GM19467 (cell line): ENCODE data around the gene KNSTRN.

Experiments
- ATAC-seq: cut with Tn5 transposase; IDR thresholded peaks from one replicate; pipeline ENCODE4 v1.9.1; 2021; ENCODE audit warnings: mild to moderate bottlenecking, moderate library complexity; ENCODE audit not compliant: unreplicated experiment

KNSTRN gene

GRCh38 chr15:40382580-40383456 is at the start of gene KNSTRN:
Gene KNSTRN (plus strand): TSS chr15:40382721. CDS start chr15:40382836, 115 bp downstream.
- peak; percentile 91 for ATAC-seq

GRCh38 chr15:40333922-40334492 is 48.5 kb upstream of the KNSTRN start:
- ATAC-seq, result no peak

- ATAC-seq, result no peak
These were observed 48.0 kb upstream of the KNSTRN start for GRCh38 chr15:40334541-40334940.

GRCh38 chr15:40334941-40335795 is 47.4 kb upstream of the KNSTRN start:
- no peak for ATAC-seq

GRCh38 chr15:40335938-40336743 is 46.4 kb upstream of the KNSTRN start:
- no peak for ATAC-seq

- no peak for ATAC-seq
These were observed 45.8 kb upstream of the KNSTRN start for GRCh38 chr15:40336744-40337122.

- no peak for ATAC-seq
These were observed 44.9 kb upstream of the KNSTRN start for GRCh38 chr15:40337597-40337996.

- peak; percentile 55 for ATAC-seq
These were observed 44.4 kb upstream of the KNSTRN start for GRCh38 chr15:40338041-40338657.

- no peak for ATAC-seq
These were observed 43.5 kb upstream of the KNSTRN start for GRCh38 chr15:40338921-40339620.

GRCh38 chr15:40339621-40339945 is 42.9 kb upstream of the KNSTRN start:
- ATAC-seq, result no peak

- no peak for ATAC-seq
These were observed 42.3 kb upstream of the KNSTRN start for GRCh38 chr15:40340038-40340739.

GRCh38 chr15:40340740-40341400 is 41.7 kb upstream of the KNSTRN start, which contains the start of gene CCDC9B:
Gene CCDC9B (minus strand): TSS chr15:40340939. CDS start chr15:40340819, 120 bp downstream.
- ATAC-seq, result no peak

- ATAC-seq, result no peak
These were observed 39.9 kb upstream of the KNSTRN start for GRCh38 chr15:40342416-40343320.

- no peak for ATAC-seq
These were observed 39.0 kb upstream of the KNSTRN start for GRCh38 chr15:40343512-40343911.

GRCh38 chr15:40344217-40344616 is 38.3 kb upstream of the KNSTRN start:
- no peak for ATAC-seq

- no peak for ATAC-seq
These were observed 37.8 kb upstream of the KNSTRN start for GRCh38 chr15:40344631-40345120.

- no peak for ATAC-seq
These were observed 37.2 kb upstream of the KNSTRN start for GRCh38 chr15:40345225-40345866.
